GM23248 (cell line): ENCODE data around the gene KRT36.

Experiments used
- EZH2 ChIP-seq: fragments of 200-600 bp; sonication (generic); IDR thresholded peaks from 2 replicates; pipeline ENCODE4 v1.6.1; 2018; ENCODE audit warnings: antibody characterized with exemption, mild to moderate bottlenecking; ENCODE audit not compliant: insufficient read depth, poor library complexity, severe bottlenecking
- EZH2phosphoT487 ChIP-seq: fragments of 200-600 bp; sonication (generic); IDR thresholded peaks from 2 replicates; pipeline ENCODE4 v1.6.1; 2018; ENCODE audit warnings: antibody characterized with exemption, moderate library complexity, mild to moderate bottlenecking, low read depth; ENCODE audit not compliant: insufficient read depth

- TF ChIP-seq EZH2 (no peak), EZH2phosphoT487 (no peak)
These were observed 27.0 kb downstream of the KRT36 start for GRCh38 chr17:41462705-41463104.
